GM18951 (cell line): ENCODE data around the gene RBKS.

ENCODE experiments used
- POLR2A ChIP-seq: IDR thresholded peaks from 4 replicates; pipeline ENCODE4 v1.6.1; 2011; ENCODE audit warnings: mild to moderate bottlenecking; ENCODE audit not compliant: insufficient read length, insufficient read depth; ENCODE audit errors: extremely low read depth
- in situ Hi-C: fragments of 300-500 bp; cut with MboI; formaldehyde crosslinking; loops from one replicate; pipeline ENCODE4 v1.12.0; 2022; ENCODE audit warnings: low sequenced_read_pairs, mixed read lengths, inconsistent platforms; ENCODE audit not compliant: unreplicated experiment

Gene RBKS

GRCh38 chr2:27738349-27739057 is 151.7 kb downstream of the RBKS start:
- no peak for TF ChIP-seq POLR2A
- in situ Hi-C loops = loop anchor here (25.0 kb wide), 1 partner anchor 699 kb away; no protein-coding TSS in a partner anchor

- in situ Hi-C loops = loop anchor here (25.0 kb wide), 1 partner anchor 699 kb away; no protein-coding TSS in a partner anchor
- TF ChIP-seq POLR2A = no peak
Observed at GRCh38 chr2:27737676-27738348, 152.4 kb downstream of the RBKS start.

- in situ Hi-C loops = loop anchor here (25.0 kb wide), 1 partner anchor 700 kb away; no protein-coding TSS in a partner anchor
- no peak for TF ChIP-seq POLR2A
Observed at GRCh38 chr2:27736890-27737204, 153.3 kb downstream of the RBKS start.

GRCh38 chr2:27736031-27736889 is 153.9 kb downstream of the RBKS start:
- in situ Hi-C loops = loop anchor here (25.0 kb wide), 1 partner anchor 701 kb away; no protein-coding TSS in a partner anchor
- no peak for TF ChIP-seq POLR2A

- TF ChIP-seq POLR2A = no peak
- in situ Hi-C loops = loop anchor here (25.0 kb wide), 1 partner anchor 702 kb away; no protein-coding TSS in a partner anchor
Observed at GRCh38 chr2:27735263-27735904, 154.8 kb downstream of the RBKS start.

GRCh38 chr2:27734305-27734704 is 155.9 kb downstream of the RBKS start:
- in situ Hi-C loops = loop anchor here (25.0 kb wide), 1 partner anchor 703 kb away; no protein-coding TSS in a partner anchor
- TF ChIP-seq POLR2A = no peak
